ENCODE data around the gene SORBS2. TPM values are rescaled to one million over a fixed set of nuclear protein-coding genes. Genes with fewer than 3 reads are reported as not detected.
"Not testable (repeated sequence)": the region's sequence is repeated elsewhere in the genome, so short reads cannot be mapped to it uniquely, and the experiment has no call there.

SORBS2 gene
- polyA plus RNA-seq (2013), result 4.9 and 7.0 TPM in 2 replicates

GRCh38 chr4:185811509-185812364 is at the start of gene SORBS2:
SORBS2 (minus strand) TSS chr4:185812194; CDS start chr4:185690571, 121,623 bp downstream.
- Histone ChIP-seq H3K27ac (ENCODE audit: low read depth, low read length) (no peak within 1 kb of the TSS), H3K23ac (ENCODE audit: low read length) (no peak within 1 kb of the TSS), H3K9ac (ENCODE audit: low read length) (no peak within 1 kb of the TSS), H4K12ac (ENCODE audit: low read depth, low read length) (no peak within 1 kb of the TSS), H3K79me2 (ENCODE audit: control insufficient read depth, insufficient read depth, low read length, poor library complexity) (no peaks in the 10 kb centered on the region), H2AK5ac (ENCODE audit: low read length) (no peak within 1 kb of the TSS), H2BK12ac (ENCODE audit: low read length) (no peak within 1 kb of the TSS), H2BK5ac (ENCODE audit: low read depth, low read length, poor library complexity) (no peak within 1 kb of the TSS), H3K14ac (ENCODE audit: low read length) (no peak within 1 kb of the TSS), H3K27me3 (ENCODE audit: insufficient read depth, low read length) (no peaks in the 10 kb centered on the region), H3K36me3 (ENCODE audit: control insufficient read depth in 1 of 2, insufficient read depth in 2 of 2, low read length in 2 of 2) (no peaks in the 10 kb centered on the region), H3K4me2 (ENCODE audit: low read length) (no peak within 1 kb of the TSS), H3K4me3 (ENCODE audit: low read depth, low read length) (no peak within 1 kb of the TSS), H3K9me3 (ENCODE audit: insufficient read depth, low read depth, low read length) (no peaks in the 10 kb centered on the region), H2BK120ac (ENCODE audit: insufficient read depth, low read length, poor library complexity) (no peak within 1 kb of the TSS), H4K8ac (ENCODE audit: low read depth, low read length) (no peak within 1 kb of the TSS), H2AFZ (ENCODE audit: insufficient read depth, low read length, poor library complexity) (no peak within 1 kb of the TSS), H4K91ac (ENCODE audit: low read depth, low read length) (no peak within 1 kb of the TSS), H3K4me1 (ENCODE audit: control insufficient read depth in 1 of 2, insufficient read depth in 2 of 2, low read length in 2 of 2) (peaks cover 8 to 10% of the 10 kb centered on the region in 2 experiments), H3K79me1 (ENCODE audit: low read length) (peaks cover 2% of the 10 kb centered on the region), H3K18ac (ENCODE audit: low read length) (no peak within 1 kb of the TSS), H3K4ac (ENCODE audit: low read depth, low read length) (no peak within 1 kb of the TSS)
- no CpG with 5 or more reads among the region's 20 CpGs for WGBS (ENCODE audit: extremely low coverage, insufficient coverage, insufficient read length)
- peak in 1 of 2 donors; percentile 15 for DNase-seq

GRCh38 chr4:185859111-185859510 is 47.1 kb upstream of the SORBS2 start:
- Histone ChIP-seq H3K14ac (ENCODE audit: low read length) (no peak overlapping the region), H3K4ac (ENCODE audit: low read depth, low read length) (no peak overlapping the region), H3K18ac (ENCODE audit: low read length) (no peak overlapping the region), H3K79me1 (ENCODE audit: low read length) (no peaks in the 10 kb centered on the region), H3K9ac (ENCODE audit: low read length) (no peak overlapping the region), H3K4me1 (ENCODE audit: control insufficient read depth in 1 of 2, insufficient read depth in 2 of 2, low read length in 2 of 2) (no peaks in the 10 kb centered on the region), H3K4me3 (ENCODE audit: low read depth, low read length) (no peak overlapping the region), H4K91ac (ENCODE audit: low read depth, low read length) (no peak overlapping the region), H4K8ac (ENCODE audit: low read depth, low read length) (no peak overlapping the region), H3K9me3 (ENCODE audit: insufficient read depth, low read depth, low read length) (peaks cover 1% of the 10 kb centered on the region), H4K12ac (ENCODE audit: low read depth, low read length) (no peak overlapping the region), H3K4me2 (ENCODE audit: low read length) (no peak overlapping the region), H3K23ac (ENCODE audit: low read length) (no peak overlapping the region), H2AK5ac (ENCODE audit: low read length) (no peak overlapping the region), H3K27ac (ENCODE audit: low read depth, low read length) (no peak overlapping the region), H3K36me3 (ENCODE audit: control insufficient read depth in 1 of 2, insufficient read depth in 2 of 2, low read length in 2 of 2) (no peaks in the 10 kb centered on the region), H2BK12ac (ENCODE audit: low read length) (no peak overlapping the region), H2BK120ac (ENCODE audit: insufficient read depth, low read length, poor library complexity) (no peak overlapping the region), H3K79me2 (ENCODE audit: control insufficient read depth, insufficient read depth, low read length, poor library complexity) (no peaks in the 10 kb centered on the region), H2AFZ (ENCODE audit: insufficient read depth, low read length, poor library complexity) (no peak overlapping the region), H2BK5ac (ENCODE audit: low read depth, low read length, poor library complexity) (no peak overlapping the region), H3K27me3 (ENCODE audit: insufficient read depth, low read length) (no peaks in the 10 kb centered on the region)
- no CpG with 5 or more reads among the region's 7 CpGs for WGBS (ENCODE audit: extremely low coverage, insufficient coverage, insufficient read length)
- peak; percentile 64 to 76 for DNase-seq

GRCh38 chr4:185857561-185857960 is 45.6 kb upstream of the SORBS2 start:
- not testable (repeated sequence) for H3K36me3 ChIP-seq (ENCODE audit: control insufficient read depth in 1 of 2, insufficient read depth in 2 of 2, low read length in 2 of 2); H3K23ac ChIP-seq (ENCODE audit: low read length); H3K4me2 ChIP-seq (ENCODE audit: low read length); H3K4me1 ChIP-seq (ENCODE audit: control insufficient read depth in 1 of 2, insufficient read depth in 2 of 2, low read length in 2 of 2); H4K8ac ChIP-seq (ENCODE audit: low read depth, low read length); H3K79me1 ChIP-seq (ENCODE audit: low read length); H2BK120ac ChIP-seq (ENCODE audit: insufficient read depth, low read length, poor library complexity); H4K12ac ChIP-seq (ENCODE audit: low read depth, low read length); H4K91ac ChIP-seq (ENCODE audit: low read depth, low read length); H3K27ac ChIP-seq (ENCODE audit: low read depth, low read length); H2AK5ac ChIP-seq (ENCODE audit: low read length); H2AFZ ChIP-seq (ENCODE audit: insufficient read depth, low read length, poor library complexity); H3K79me2 ChIP-seq (ENCODE audit: control insufficient read depth, insufficient read depth, low read length, poor library complexity); H3K14ac ChIP-seq (ENCODE audit: low read length); H3K9me3 ChIP-seq (ENCODE audit: insufficient read depth, low read depth, low read length); H2BK12ac ChIP-seq (ENCODE audit: low read length); H3K18ac ChIP-seq (ENCODE audit: low read length); H3K4me3 ChIP-seq (ENCODE audit: low read depth, low read length); H3K27me3 ChIP-seq (ENCODE audit: insufficient read depth, low read length); H2BK5ac ChIP-seq (ENCODE audit: low read depth, low read length, poor library complexity); H3K4ac ChIP-seq (ENCODE audit: low read depth, low read length); H3K9ac ChIP-seq (ENCODE audit: low read length)
- WGBS (ENCODE audit: extremely low coverage, insufficient coverage, insufficient read length), result no CpG with 5 or more reads among the region's 4 CpGs
- DNase-seq, result peak; percentile 84 to 88

GRCh38 chr4:185853841-185854240 is 41.8 kb upstream of the SORBS2 start:
- no peak overlapping the region for H2AFZ ChIP-seq (ENCODE audit: insufficient read depth, low read length, poor library complexity)
- peaks cover 3% of the 10 kb centered on the region in 2 experiments for H3K4me1 ChIP-seq (ENCODE audit: control insufficient read depth in 1 of 2, insufficient read depth in 2 of 2, low read length in 2 of 2)
- no peak overlapping the region for H3K23ac ChIP-seq (ENCODE audit: low read length)
- no peak overlapping the region for H2BK12ac ChIP-seq (ENCODE audit: low read length)
- no peak overlapping the region for H4K91ac ChIP-seq (ENCODE audit: low read depth, low read length)
- peaks cover 2% of the 10 kb centered on the region for H3K9me3 ChIP-seq (ENCODE audit: insufficient read depth, low read depth, low read length)
- H2BK5ac ChIP-seq (ENCODE audit: low read depth, low read length, poor library complexity), result no peak overlapping the region
- no peak overlapping the region for H3K9ac ChIP-seq (ENCODE audit: low read length)
- H3K79me2 ChIP-seq (ENCODE audit: control insufficient read depth, insufficient read depth, low read length, poor library complexity), result no peaks in the 10 kb centered on the region
- no peak overlapping the region for H3K4ac ChIP-seq (ENCODE audit: low read depth, low read length)
- H2AK5ac ChIP-seq (ENCODE audit: low read length), result no peak overlapping the region
- H3K4me2 ChIP-seq (ENCODE audit: low read length), result no peak overlapping the region
- no peak overlapping the region for H3K27ac ChIP-seq (ENCODE audit: low read depth, low read length)
- no peak overlapping the region for H4K12ac ChIP-seq (ENCODE audit: low read depth, low read length)
- WGBS (ENCODE audit: extremely low coverage, insufficient coverage, insufficient read length), result no CpG with 5 or more reads among the region's 3 CpGs
- H2BK120ac ChIP-seq (ENCODE audit: insufficient read depth, low read length, poor library complexity), result no peak overlapping the region
- no peak overlapping the region for H4K8ac ChIP-seq (ENCODE audit: low read depth, low read length)
- H3K36me3 ChIP-seq (ENCODE audit: control insufficient read depth in 1 of 2, insufficient read depth in 2 of 2, low read length in 2 of 2), result no peaks in the 10 kb centered on the region
- H3K79me1 ChIP-seq (ENCODE audit: low read length), result peaks cover 3% of the 10 kb centered on the region
- H3K14ac ChIP-seq (ENCODE audit: low read length), result no peak overlapping the region
- H3K18ac ChIP-seq (ENCODE audit: low read length), result no peak overlapping the region
- no peaks in the 10 kb centered on the region for H3K27me3 ChIP-seq (ENCODE audit: insufficient read depth, low read length)
- DNase-seq, result no peak
- H3K4me3 ChIP-seq (ENCODE audit: low read depth, low read length), result no peak overlapping the region

Measured in trophoblast cell (in vitro differentiated cells and primary cell).